Activated B cell treated with CpG ODN at 0.5 μM for 24 hours (primary cell): Measurements from ENCODE around the gene BBS7. TPM values are rescaled to one million over a fixed set of nuclear protein-coding genes. Genes with fewer than 3 reads are reported as not detected.

Experiments
- ATAC-seq: fragments of 200-7000 bp; cut with Tn5 transposase; one replicate; pipeline ENCODE4 v1.10.0; 2021; ENCODE audit warnings: low read depth, mild to moderate bottlenecking, moderate library complexity
- CTCF ChIA-PET: fragments of 350-600 bp; sonication (Branson Sonifier 250); formaldehyde crosslinking; loops from one replicate; lab custom pipeline; 2021; ENCODE audit warnings: antibody characterized with exemption; lab: Charles Lee
- POLR2A ChIA-PET: fragments of 350-600 bp; sonication (Branson Sonifier 250); formaldehyde crosslinking; loops from one replicate; lab custom pipeline; 2021; ENCODE audit warnings: antibody characterized with exemption; lab: Charles Lee
- DNase-seq: peaks from one replicate; pipeline ENCODE4 v3.0.0; 2022
- H3K27ac Mint-ChIP-seq: one replicate; pipeline ENCODE4 v1.8.0; 2020; ENCODE audit warnings: mixed read lengths
- H3K27me3 Mint-ChIP-seq: one replicate; pipeline ENCODE4 v1.8.0; 2021; ENCODE audit warnings: mixed read lengths
- H3K36me3 Mint-ChIP-seq: one replicate; pipeline ENCODE4 v1.8.0; 2021; ENCODE audit warnings: low read depth, mixed read lengths
- H3K4me1 Mint-ChIP-seq: one replicate; pipeline ENCODE4 v1.8.0; 2021; ENCODE audit warnings: mixed read lengths
- H3K4me3 Mint-ChIP-seq: one replicate; pipeline ENCODE4 v1.8.0; 2020; ENCODE audit warnings: mild to moderate bottlenecking, mixed read lengths
- H3K9me3 Mint-ChIP-seq: one replicate; pipeline ENCODE4 v1.8.0; 2020; ENCODE audit warnings: mixed read lengths
- CTCF ChIP-seq: fragments of 200-600 bp; IDR thresholded peaks from one replicate; pipeline ENCODE4 v1.8.0; 2022; ENCODE audit warnings: antibody characterized with exemption, mild to moderate bottlenecking
- intact Hi-C: fragments of 100-400 bp; cut with micrococcal nuclease; formaldehyde crosslinking; loops from one replicate; pipeline ENCODE4 v1.15.1; 2024
- total RNA-seq: library from RNA; stranded (reverse); gene quantifications from 2 replicates; pipeline ENCODE4 v1.2.3, GENCODE V29; 2022

The BBS7 gene
- total RNA-seq, 1 donor from 2014 or later: 9.4 TPM

DNA sequence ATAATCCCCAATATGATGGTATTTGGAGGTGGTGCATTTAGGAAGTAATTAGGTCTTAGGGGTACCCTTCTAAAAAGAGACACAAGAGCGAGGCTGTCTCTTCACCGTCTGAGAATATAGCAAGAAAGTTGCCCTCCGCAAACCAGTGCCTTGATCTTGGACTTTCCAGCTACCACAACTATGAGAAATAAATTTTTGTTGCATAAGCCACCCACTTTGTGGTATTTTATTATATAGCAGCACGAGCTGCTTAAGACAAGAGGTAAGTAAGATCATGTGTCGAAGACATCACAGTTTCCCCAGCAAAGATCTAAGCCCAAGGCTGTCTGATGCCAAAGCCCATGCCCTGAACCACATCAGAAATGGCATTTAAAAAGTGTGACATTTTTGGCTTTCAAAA, 78.8 kb downstream of the BBS7 start:
- CTCF ChIA-PET: no interaction called here
- ATAC-seq: no peak
- intact Hi-C loops: no loop called here

DNA sequence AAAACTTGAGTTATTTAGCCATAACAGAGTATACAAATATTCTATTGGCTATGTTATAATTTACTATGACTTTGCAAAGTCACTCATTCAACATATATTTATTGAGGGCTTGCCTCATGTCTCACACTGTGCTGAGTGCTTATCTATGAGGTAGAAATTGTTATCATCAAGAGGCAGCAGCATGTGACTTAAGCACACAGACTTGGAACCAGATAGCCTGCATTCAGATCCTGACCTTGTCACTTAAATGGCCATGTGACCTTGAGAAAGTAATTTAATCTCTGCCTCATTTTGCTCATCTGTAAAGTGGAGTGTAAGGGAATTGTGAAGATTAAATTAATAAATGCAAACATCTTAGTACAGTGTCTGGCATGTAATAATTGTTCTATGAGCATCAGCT, 79.3 kb downstream of the BBS7 start:
- ATAC-seq: no peak
- TF ChIP-seq CTCF: no peak
- H3K4me1 Mint-ChIP-seq: peaks cover 3% of the 10 kb centered on the region
- no peak for DNase-seq
- H3K27me3 Mint-ChIP-seq: peaks cover 28% of the 10 kb centered on the region
- POLR2A ChIA-PET: no interaction called here
- no peaks in the 10 kb centered on the region for H3K36me3 Mint-ChIP-seq
- H3K4me3 Mint-ChIP-seq: no peak overlapping the region
- intact Hi-C loops: no loop called here
- CTCF ChIA-PET: no interaction called here
- H3K9me3 Mint-ChIP-seq: no peaks in the 10 kb centered on the region
- no peak overlapping the region for H3K27ac Mint-ChIP-seq

More for the DNA sequence above, 78.8 kb downstream of the BBS7 start:
- Mint-ChIP-seq H3K4me3 (no peak overlapping the region), H3K4me1 (peaks cover 3% of the 10 kb centered on the region), H3K36me3 (no peaks in the 10 kb centered on the region), H3K9me3 (no peaks in the 10 kb centered on the region), H3K27me3 (peaks cover 25% of the 10 kb centered on the region), H3K27ac (no peak overlapping the region)
- POLR2A ChIA-PET: no interaction called here
- DNase-seq: no peak
- TF ChIP-seq CTCF: no peak

DNA sequence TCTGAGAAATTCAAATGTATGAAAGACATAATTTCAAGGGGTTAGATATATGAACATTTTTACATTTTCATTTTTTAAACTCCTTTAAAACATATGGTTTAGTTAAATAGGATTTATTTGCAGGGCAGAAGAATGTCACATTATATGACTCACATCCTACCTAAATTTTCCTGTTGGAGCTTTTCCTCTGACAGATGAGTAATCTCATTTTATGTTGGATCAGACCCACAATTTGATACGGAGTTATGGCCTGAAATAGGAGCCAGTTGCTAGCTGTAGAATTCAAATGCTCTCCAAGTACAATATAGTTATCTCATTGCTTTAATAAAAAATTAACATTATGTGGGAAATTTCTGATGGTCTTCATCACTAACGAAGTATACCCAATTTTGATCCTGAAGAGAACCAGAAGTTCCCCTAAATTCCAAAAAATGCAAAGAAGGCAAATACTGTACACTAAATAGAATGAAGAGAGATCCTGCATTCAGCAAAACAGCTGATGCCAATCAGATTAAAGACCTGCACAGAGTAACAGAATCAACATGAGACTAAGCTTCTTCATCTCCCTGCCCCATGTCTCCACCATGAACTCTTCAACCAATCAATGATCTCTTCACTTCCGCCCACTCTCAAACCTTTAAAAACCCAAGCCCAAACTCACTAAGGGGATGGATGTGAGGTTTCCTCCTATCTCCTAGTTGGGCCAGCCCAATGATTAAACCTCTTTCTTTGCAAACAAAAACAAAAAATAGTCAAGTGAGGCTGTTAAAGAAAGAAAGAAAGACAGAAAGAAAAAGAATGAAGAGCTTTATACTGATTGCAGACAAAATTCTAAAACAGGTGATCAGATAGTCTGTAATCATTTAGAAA, 80.1 kb downstream of the BBS7 start:
- H3K4me1 Mint-ChIP-seq: no peaks in the 10 kb centered on the region
- TF ChIP-seq CTCF: no peak
- intact Hi-C loops: no loop called here
- H3K27ac Mint-ChIP-seq: no peak overlapping the region
- H3K27me3 Mint-ChIP-seq: peaks cover 31% of the 10 kb centered on the region
- POLR2A ChIA-PET: no interaction called here
- DNase-seq (no peak), ATAC-seq (no peak)
- CTCF ChIA-PET: no interaction called here
- H3K4me3 Mint-ChIP-seq: no peak overlapping the region
- no peaks in the 10 kb centered on the region for H3K9me3 Mint-ChIP-seq
- no peaks in the 10 kb centered on the region for H3K36me3 Mint-ChIP-seq

GRCh38 chr4:121789455-121789854, 80.8 kb downstream of the BBS7 start:
- intact Hi-C loops: no loop called here
- TF ChIP-seq CTCF: no peak
- CTCF ChIA-PET: no interaction called here
- no peak for DNase-seq
- ATAC-seq: no peak
- Mint-ChIP-seq H3K4me3 (no peak overlapping the region), H3K36me3 (no peaks in the 10 kb centered on the region), H3K27me3 (peaks cover 37% of the 10 kb centered on the region), H3K4me1 (no peaks in the 10 kb centered on the region), H3K9me3 (peaks cover 5% of the 10 kb centered on the region), H3K27ac (no peak overlapping the region)
- POLR2A ChIA-PET: no interaction called here

- H3K27ac Mint-ChIP-seq: no peak overlapping the region
- ChIA-PET POLR2A (no interaction called here), CTCF (no interaction called here)
These were observed 81.4 kb downstream of the BBS7 start for GRCh38 chr4:121788896-121789295.

More at GRCh38 chr4:121788896-121789295, 81.4 kb downstream of the BBS7 start:
- DNase-seq: no peak
- H3K9me3 Mint-ChIP-seq: peaks cover 8% of the 10 kb centered on the region
- ATAC-seq: no peak
- TF ChIP-seq CTCF: no peak
- H3K27me3 Mint-ChIP-seq: peaks cover 39% of the 10 kb centered on the region
- H3K4me1 Mint-ChIP-seq: no peaks in the 10 kb centered on the region
- no peaks in the 10 kb centered on the region for H3K36me3 Mint-ChIP-seq
- intact Hi-C loops: no loop called here
- H3K4me3 Mint-ChIP-seq: no peak overlapping the region
